Osteocyte (in vitro differentiated cells): Measurements from ENCODE around the gene ZBP1. TPM values are rescaled to one million over a fixed set of nuclear protein-coding genes. Genes with fewer than 3 reads are reported as not detected.
A peak's percentile ranks its signal among the peaks of the same experiment; 100 is the strongest.

ENCODE experiments used
- DNase-seq: peaks from one replicate; pipeline ENCODE4 v3.0.0; 2021; ENCODE audit warnings: mixed read lengths; ENCODE audit not compliant: unreplicated experiment; ENCODE audit errors: extremely low spot score
- H3K27ac Mint-ChIP-seq: one replicate; pipeline ENCODE4 v1.8.0; 2021; ENCODE audit warnings: mild to moderate bottlenecking, mixed read lengths; ENCODE audit not compliant: unreplicated experiment
- H3K27me3 Mint-ChIP-seq: one replicate; pipeline ENCODE4 v1.8.0; 2021; ENCODE audit warnings: mixed read lengths; ENCODE audit not compliant: unreplicated experiment
- H3K36me3 Mint-ChIP-seq: one replicate; pipeline ENCODE4 v1.8.0; 2021; ENCODE audit warnings: mixed read lengths; ENCODE audit not compliant: unreplicated experiment
- H3K4me1 Mint-ChIP-seq: one replicate; pipeline ENCODE4 v1.8.0; 2021; ENCODE audit warnings: mixed read lengths; ENCODE audit not compliant: unreplicated experiment
- H3K4me3 Mint-ChIP-seq: one replicate; pipeline ENCODE4 v1.8.0; 2021; ENCODE audit warnings: mild to moderate bottlenecking, moderate library complexity, mixed read lengths; ENCODE audit not compliant: unreplicated experiment
- H3K9me3 Mint-ChIP-seq: one replicate; pipeline ENCODE4 v1.8.0; 2021; ENCODE audit warnings: mixed read lengths; ENCODE audit not compliant: unreplicated experiment
- CTCF ChIP-seq: fragments of 200-600 bp; sonication (generic); IDR thresholded peaks from 2 replicates; pipeline ENCODE4 v1.5.0; 2021; ENCODE audit warnings: antibody characterized with exemption, mild to moderate bottlenecking, moderate library complexity
- total RNA-seq: library from RNA; stranded (reverse); gene quantifications from 2 replicates; pipeline ENCODE4 v1.2.1, GENCODE V29; 2021

The ZBP1 gene
- total RNA-seq, 1 donor from 2014 or later = not detected

GRCh38 chr20:57628047-57628961, 8.1 kb upstream of the ZBP1 start:
- no peaks in the 10 kb centered on the region for H3K36me3 Mint-ChIP-seq
- TF ChIP-seq CTCF = no peak
- DNase-seq = no peak
- peaks cover 18% of the 10 kb centered on the region for H3K27me3 Mint-ChIP-seq
- H3K4me3 Mint-ChIP-seq = no peak overlapping the region
- peak overlapping the region; percentile 28 for H3K27ac Mint-ChIP-seq
- no peaks in the 10 kb centered on the region for H3K9me3 Mint-ChIP-seq
- peaks cover 6% of the 10 kb centered on the region for H3K4me1 Mint-ChIP-seq

GRCh38 chr20:57627339-57627738, 7.1 kb upstream of the ZBP1 start:
- TF ChIP-seq CTCF = no peak
- Mint-ChIP-seq H3K36me3 (no peaks in the 10 kb centered on the region), H3K27me3 (peaks cover 12% of the 10 kb centered on the region), H3K9me3 (no peaks in the 10 kb centered on the region), H3K4me3 (no peak overlapping the region), H3K27ac (no peak overlapping the region), H3K4me1 (peaks cover 6% of the 10 kb centered on the region)
- DNase-seq = no peak

GRCh38 chr20:57625978-57626377, 5.8 kb upstream of the ZBP1 start:
- peaks cover 6% of the 10 kb centered on the region for H3K4me1 Mint-ChIP-seq
- no peaks in the 10 kb centered on the region for H3K9me3 Mint-ChIP-seq

GRCh38 chr20:57625181-57625958, 5.1 kb upstream of the ZBP1 start:
- Mint-ChIP-seq H3K36me3 (no peaks in the 10 kb centered on the region), H3K4me1 (peaks cover 6% of the 10 kb centered on the region), H3K9me3 (no peaks in the 10 kb centered on the region), H3K27ac (no peak overlapping the region), H3K27me3 (peaks cover 4% of the 10 kb centered on the region), H3K4me3 (no peak overlapping the region)
- DNase-seq = no peak
- TF ChIP-seq CTCF = no peak

More at GRCh38 chr20:57625978-57626377, 5.8 kb upstream of the ZBP1 start:
- no peak for TF ChIP-seq CTCF
- Mint-ChIP-seq H3K4me3 (no peak overlapping the region), H3K36me3 (no peaks in the 10 kb centered on the region), H3K27me3 (peaks cover 4% of the 10 kb centered on the region), H3K27ac (no peak overlapping the region)
- DNase-seq = no peak

GRCh38 chr20:57624124-57624523, 3.9 kb upstream of the ZBP1 start:
- no peak for DNase-seq
- no peaks in the 10 kb centered on the region for H3K36me3 Mint-ChIP-seq
- H3K27me3 Mint-ChIP-seq = peaks cover 7% of the 10 kb centered on the region
- H3K27ac Mint-ChIP-seq = no peak overlapping the region
- H3K9me3 Mint-ChIP-seq = no peaks in the 10 kb centered on the region
- H3K4me3 Mint-ChIP-seq = no peak overlapping the region
- TF ChIP-seq CTCF = no peak
- H3K4me1 Mint-ChIP-seq = peaks cover 6% of the 10 kb centered on the region
